Astrocyte (in vitro differentiated cells and primary cell): ENCODE measurements around the gene WNT3. TPM values are rescaled to one million over a fixed set of nuclear protein-coding genes. Genes with fewer than 3 reads are reported as not detected.

Experiments used
- DNase-seq: peaks from one replicate; pipeline ENCODE4 v3.0.0-alpha.2; 2010; ENCODE audit warnings: low read depth
- FAIRE-seq: peaks from 2 replicates; lab custom pipeline; 2011; peaks lifted over from hg19 to GRCh38; lab: Jason Lieb, UNC
- H2AFZ ChIP-seq: 2 replicates; pipeline ENCODE4 v1.6.0; 2012; ENCODE audit warnings: low read depth, low read length, inconsistent platforms
- H3K27ac ChIP-seq: 2 replicates; pipeline ENCODE4 v1.5.1; 2011; ENCODE audit warnings: low read depth, low read length, inconsistent platforms
- H3K27me3 ChIP-seq: 2 replicates; pipeline ENCODE4 v1.6.0; 2011; ENCODE audit warnings: low read length, inconsistent platforms; ENCODE audit not compliant: insufficient read depth
- H3K36me3 ChIP-seq: 2 replicates; pipeline ENCODE4 v1.5.1; 2011; ENCODE audit warnings: low read length, inconsistent platforms; ENCODE audit not compliant: insufficient read depth
- H3K4me1 ChIP-seq: 2 replicates; pipeline ENCODE4 v1.5.1; 2011; ENCODE audit warnings: low read length, inconsistent platforms; ENCODE audit not compliant: insufficient read depth
- H3K4me2 ChIP-seq: 2 replicates; pipeline ENCODE4 v1.6.0; 2012; ENCODE audit warnings: low read length, inconsistent platforms
- H3K4me3 ChIP-seq: 2 replicates; pipeline ENCODE4 v1.5.1; 2011; ENCODE audit warnings: low read depth, mild to moderate bottlenecking, low read length, inconsistent platforms; ENCODE audit not compliant: insufficient read depth
- H3K79me2 ChIP-seq: 2 replicates; pipeline ENCODE4 v1.6.0; 2012; ENCODE audit warnings: mild to moderate bottlenecking, low read length, inconsistent platforms; ENCODE audit not compliant: insufficient read depth
- H3K9ac ChIP-seq: 2 replicates; pipeline ENCODE4 v1.6.0; 2012; ENCODE audit warnings: mild to moderate bottlenecking, low read length, inconsistent platforms
- H3K9me3 ChIP-seq: 2 replicates; pipeline ENCODE4 v1.5.1; 2012; ENCODE audit warnings: low read depth, mild to moderate bottlenecking, low read length, inconsistent platforms; ENCODE audit not compliant: insufficient read depth
- H4K20me1 ChIP-seq: 2 replicates; pipeline ENCODE4 v1.6.0; 2012; ENCODE audit warnings: low read length, inconsistent platforms; ENCODE audit not compliant: insufficient read depth
- H3K27ac Mint-ChIP-seq: one replicate; pipeline ENCODE4 v1.8.0; 2021; ENCODE audit warnings: mild to moderate bottlenecking, mixed read lengths; ENCODE audit not compliant: unreplicated experiment
- H3K27me3 Mint-ChIP-seq: one replicate; pipeline ENCODE4 v1.8.0; 2021; ENCODE audit warnings: low read depth, mixed read lengths; ENCODE audit not compliant: unreplicated experiment
- H3K36me3 Mint-ChIP-seq: one replicate; pipeline ENCODE4 v1.8.0; 2021; ENCODE audit warnings: low read depth, mixed read lengths; ENCODE audit not compliant: unreplicated experiment
- H3K4me1 Mint-ChIP-seq: one replicate; pipeline ENCODE4 v1.8.0; 2021; ENCODE audit warnings: low read depth, mixed read lengths; ENCODE audit not compliant: unreplicated experiment
- H3K4me3 Mint-ChIP-seq: one replicate; pipeline ENCODE4 v1.8.0; 2021; ENCODE audit warnings: mild to moderate bottlenecking, moderate library complexity, mixed read lengths; ENCODE audit not compliant: unreplicated experiment
- H3K9me3 Mint-ChIP-seq: one replicate; pipeline ENCODE4 v1.8.0; 2021; ENCODE audit warnings: mild to moderate bottlenecking, mixed read lengths; ENCODE audit not compliant: unreplicated experiment
- CTCF ChIP-seq: IDR thresholded peaks from 2 replicates; pipeline ENCODE4 v1.5.1; 2011; ENCODE audit warnings: low read depth, mild to moderate bottlenecking, inconsistent platforms, low read length, moderate library complexity; ENCODE audit not compliant: insufficient read depth
- EZH2 ChIP-seq: IDR thresholded peaks from 2 replicates; pipeline ENCODE4 v1.6.1; 2012; ENCODE audit warnings: mild to moderate bottlenecking, low read length, inconsistent platforms; ENCODE audit not compliant: insufficient read depth
- total RNA-seq: library from RNA; stranded (reverse); gene quantifications from 2 replicates; pipeline ENCODE4 v1.2.1, GENCODE V29; 2021

Gene WNT3
- total RNA-seq, 1 donor from 2014 or later: 2.4 TPM

- H3K36me3 Mint-ChIP-seq: no peaks in the 10 kb centered on the region
- TF ChIP-seq EZH2 (no peak), CTCF (peak; percentile 46)
- DNase-seq: no peak
- no peak for FAIRE-seq
- H3K79me2 ChIP-seq: no peaks in the 10 kb centered on the region
- H3K27ac ChIP-seq: no peak overlapping the region
- H2AFZ ChIP-seq: no peak overlapping the region
- no peaks in the 10 kb centered on the region for H4K20me1 ChIP-seq
- H3K27me3 Mint-ChIP-seq: peaks cover 42% of the 10 kb centered on the region
- H3K9me3 Mint-ChIP-seq: no peaks in the 10 kb centered on the region
- no peak overlapping the region for H3K4me3 ChIP-seq
- H3K4me2 ChIP-seq: no peak overlapping the region
- peaks cover 8% of the 10 kb centered on the region for H3K27me3 ChIP-seq
- no peak overlapping the region for H3K9ac ChIP-seq
- H3K9me3 ChIP-seq: no peaks in the 10 kb centered on the region
- H3K4me1 Mint-ChIP-seq: peaks cover 5% of the 10 kb centered on the region
- no peak overlapping the region for H3K4me3 Mint-ChIP-seq
- no peaks in the 10 kb centered on the region for H3K4me1 ChIP-seq
- no peaks in the 10 kb centered on the region for H3K36me3 ChIP-seq
- no peak overlapping the region for H3K27ac Mint-ChIP-seq
These were observed 36.1 kb downstream of the WNT3 start for GRCh38 chr17:46782250-46782953.

GRCh38 chr17:46780003-46780373 lies 38.5 kb downstream of the WNT3 start:
- no peak overlapping the region for H3K4me3 Mint-ChIP-seq
- TF ChIP-seq CTCF (no peak), EZH2 (no peak)
- H3K4me3 ChIP-seq: no peak overlapping the region
- peaks cover 42% of the 10 kb centered on the region for H3K27me3 Mint-ChIP-seq
- H2AFZ ChIP-seq: no peak overlapping the region
- peaks cover 3% of the 10 kb centered on the region for H3K9me3 Mint-ChIP-seq
- H3K9me3 ChIP-seq: no peaks in the 10 kb centered on the region
- H4K20me1 ChIP-seq: no peaks in the 10 kb centered on the region
- H3K4me1 ChIP-seq: no peaks in the 10 kb centered on the region
- H3K27me3 ChIP-seq: peaks cover 8% of the 10 kb centered on the region
- FAIRE-seq (no peak), DNase-seq (no peak)
- no peaks in the 10 kb centered on the region for H3K36me3 Mint-ChIP-seq
- no peak overlapping the region for H3K4me2 ChIP-seq
- H3K79me2 ChIP-seq: no peaks in the 10 kb centered on the region
- H3K9ac ChIP-seq: no peak overlapping the region
- H3K4me1 Mint-ChIP-seq: peaks cover 5% of the 10 kb centered on the region
- H3K27ac Mint-ChIP-seq: no peak overlapping the region
- H3K36me3 ChIP-seq: no peaks in the 10 kb centered on the region
- no peak overlapping the region for H3K27ac ChIP-seq
